Osteoblast (primary cell): Measurements from ENCODE around the gene OSBP2. TPM values are rescaled to one million over a fixed set of nuclear protein-coding genes. Genes with fewer than 3 reads are reported as not detected.

Experiments
- DNase-seq: peaks from one replicate; pipeline ENCODE4 v3.0.0; 2011; ENCODE audit warnings: low spot score, mixed read lengths; ENCODE audit not compliant: insufficient read length; ENCODE audit errors: missing footprints
- H2AFZ ChIP-seq: 2 replicates; pipeline ENCODE4 v1.6.0; 2011; ENCODE audit warnings: mild to moderate bottlenecking, low read length
- H3K27ac ChIP-seq: 2 replicates; pipeline ENCODE4 v1.5.1; 2011; ENCODE audit warnings: mild to moderate bottlenecking, low read depth, low read length, moderate library complexity
- H3K27me3 ChIP-seq: 2 replicates; pipeline ENCODE4 v1.6.0; 2012; ENCODE audit warnings: mild to moderate bottlenecking, control low read depth, inconsistent platforms, low read length, moderate library complexity; ENCODE audit not compliant: insufficient read depth
- H3K36me3 ChIP-seq: 2 replicates; pipeline ENCODE4 v1.5.1; 2011; ENCODE audit warnings: mild to moderate bottlenecking, low read length, control low read depth, moderate library complexity; ENCODE audit not compliant: insufficient read depth
- H3K4me1 ChIP-seq: 2 replicates; pipeline ENCODE4 v1.5.1; 2011; ENCODE audit warnings: mild to moderate bottlenecking, low read length, control low read depth, moderate library complexity; ENCODE audit not compliant: insufficient read depth
- H3K4me2 ChIP-seq: 2 replicates; pipeline ENCODE4 v1.6.0; 2011; ENCODE audit warnings: mild to moderate bottlenecking, low read length; ENCODE audit not compliant: insufficient read depth
- H3K4me3 ChIP-seq: fragments of 200-600 bp; sonication (generic); 3 replicates; pipeline ENCODE4 v1.5.1; 2012; ENCODE audit warnings: mild to moderate bottlenecking, low read length, inconsistent platforms; ENCODE audit not compliant: insufficient read depth
- H3K79me2 ChIP-seq: 2 replicates; pipeline ENCODE4 v1.6.0; 2012; ENCODE audit warnings: mild to moderate bottlenecking, low read length, control low read depth, inconsistent platforms; ENCODE audit not compliant: insufficient read depth
- H3K9me3 ChIP-seq: 2 replicates; pipeline ENCODE4 v1.5.1; 2011; ENCODE audit warnings: low read depth, low read length, control low read depth
- H4K20me1 ChIP-seq: 2 replicates; pipeline ENCODE4 v1.6.0; 2012; ENCODE audit warnings: mild to moderate bottlenecking, low read length, control low read depth; ENCODE audit not compliant: insufficient read depth
- total RNA-seq: library from RNA; depleted of rRNA; stranded (reverse); fragments of >200 nt; gene quantifications from 2 replicates; pipeline ENCODE4 v1.2.3, GENCODE V29; 2012
- TF ChIP-seq, protein P1 (sequence below): IDR thresholded peaks from 2 replicates; pipeline ENCODE4 v1.5.1; 2011; ENCODE audit warnings: mild to moderate bottlenecking, low read depth, low read length, moderate library complexity; ENCODE audit errors: extremely low read depth

The OSBP2 gene
- total RNA-seq, 1 donor = 4.3 TPM

DNA sequence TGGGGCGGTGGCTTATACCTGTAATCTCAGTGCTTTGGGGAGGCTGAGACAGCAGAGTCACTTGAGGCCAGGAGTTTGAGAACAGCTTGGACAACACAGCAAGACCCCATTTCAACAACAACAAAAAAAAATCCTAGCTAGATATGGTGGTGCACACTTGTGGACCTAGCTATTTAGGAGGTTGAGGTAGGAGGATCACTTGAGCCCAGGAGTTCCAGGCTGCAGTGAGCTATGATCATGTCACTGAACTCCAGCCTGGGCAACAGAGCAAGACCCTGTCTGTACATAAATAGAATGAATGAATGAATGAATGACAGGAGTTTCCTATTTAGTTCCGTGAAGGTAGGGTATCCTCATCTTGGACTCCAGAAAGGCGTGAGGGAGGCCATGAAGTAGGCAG is 107.0 kb downstream of the OSBP2 start:
- peaks cover 50% of the 10 kb centered on the region for H4K20me1 ChIP-seq
- no peak overlapping the region for H3K4me3 ChIP-seq
- no peaks in the 10 kb centered on the region for H3K9me3 ChIP-seq
- no peak overlapping the region for H3K27ac ChIP-seq
- DNase-seq = no peak
- peaks cover 8% of the 10 kb centered on the region for H3K4me1 ChIP-seq
- peaks cover 16% of the 10 kb centered on the region for H3K27me3 ChIP-seq
- H3K36me3 ChIP-seq = no peaks in the 10 kb centered on the region
- H2AFZ ChIP-seq = no peak overlapping the region
- no peaks in the 10 kb centered on the region for H3K79me2 ChIP-seq
- no peak overlapping the region for H3K4me2 ChIP-seq
- TF ChIP-seq, protein P1, sequence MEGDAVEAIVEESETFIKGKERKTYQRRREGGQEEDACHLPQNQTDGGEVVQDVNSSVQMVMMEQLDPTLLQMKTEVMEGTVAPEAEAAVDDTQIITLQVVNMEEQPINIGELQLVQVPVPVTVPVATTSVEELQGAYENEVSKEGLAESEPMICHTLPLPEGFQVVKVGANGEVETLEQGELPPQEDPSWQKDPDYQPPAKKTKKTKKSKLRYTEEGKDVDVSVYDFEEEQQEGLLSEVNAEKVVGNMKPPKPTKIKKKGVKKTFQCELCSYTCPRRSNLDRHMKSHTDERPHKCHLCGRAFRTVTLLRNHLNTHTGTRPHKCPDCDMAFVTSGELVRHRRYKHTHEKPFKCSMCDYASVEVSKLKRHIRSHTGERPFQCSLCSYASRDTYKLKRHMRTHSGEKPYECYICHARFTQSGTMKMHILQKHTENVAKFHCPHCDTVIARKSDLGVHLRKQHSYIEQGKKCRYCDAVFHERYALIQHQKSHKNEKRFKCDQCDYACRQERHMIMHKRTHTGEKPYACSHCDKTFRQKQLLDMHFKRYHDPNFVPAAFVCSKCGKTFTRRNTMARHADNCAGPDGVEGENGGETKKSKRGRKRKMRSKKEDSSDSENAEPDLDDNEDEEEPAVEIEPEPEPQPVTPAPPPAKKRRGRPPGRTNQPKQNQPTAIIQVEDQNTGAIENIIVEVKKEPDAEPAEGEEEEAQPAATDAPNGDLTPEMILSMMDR = no peak

DNA sequence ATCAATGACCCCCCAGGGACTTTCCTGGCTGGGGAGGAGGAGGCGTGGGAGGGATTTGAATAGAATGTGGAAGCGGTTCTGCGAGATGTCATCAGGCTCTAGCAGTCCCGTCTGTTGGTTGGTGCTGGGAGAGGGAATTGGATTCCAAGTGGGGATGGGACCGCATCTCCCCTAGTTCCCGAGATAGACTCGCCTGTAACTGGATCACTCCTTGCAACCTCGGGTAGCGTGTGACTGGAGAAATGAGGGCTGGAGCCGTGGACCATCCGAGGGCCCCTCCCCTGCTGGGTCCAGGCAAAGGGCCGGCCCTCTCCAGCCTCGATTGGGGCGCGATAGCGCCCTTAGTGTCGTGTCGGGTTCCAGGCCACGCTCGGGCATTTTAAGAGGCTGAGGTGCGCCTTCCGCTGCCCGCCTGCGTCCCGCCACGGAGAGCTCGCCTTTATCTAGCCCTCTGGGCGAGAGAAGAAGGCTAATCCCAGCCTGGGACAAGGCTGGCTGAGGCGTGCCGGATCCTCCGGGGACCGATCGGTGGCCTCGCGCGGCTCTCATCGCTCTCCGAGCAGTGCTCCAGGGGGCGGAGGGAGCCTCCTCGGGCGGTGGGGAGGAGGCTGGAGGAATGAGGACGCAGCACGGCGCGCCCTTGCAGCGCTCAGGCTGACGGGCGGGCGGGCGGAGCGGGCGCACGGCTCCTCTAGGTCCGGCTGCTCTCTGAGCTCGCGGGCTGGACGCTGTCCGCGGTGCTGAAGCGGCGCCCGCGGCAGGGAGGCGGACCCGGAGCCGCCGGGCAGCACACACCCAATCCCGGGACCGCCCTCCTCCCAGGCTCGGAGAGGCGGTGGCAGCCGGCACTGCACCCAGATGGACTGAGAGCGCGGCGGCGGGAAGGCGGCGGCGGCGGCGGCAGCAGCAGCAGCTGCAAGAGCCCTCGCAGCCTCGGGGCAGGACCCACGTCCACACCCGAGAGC is 107.8 kb downstream of the OSBP2 start:
- Histone ChIP-seq H3K27me3 (peaks cover 16% of the 10 kb centered on the region), H3K36me3 (no peaks in the 10 kb centered on the region), H3K79me2 (no peaks in the 10 kb centered on the region), H3K9me3 (no peaks in the 10 kb centered on the region), H2AFZ (no peak overlapping the region), H3K27ac (no peak overlapping the region), H3K4me1 (peaks cover 8% of the 10 kb centered on the region), H3K4me3 (peak overlapping the region; percentile 54), H3K4me2 (peak overlapping the region; percentile 67), H4K20me1 (peaks cover 54% of the 10 kb centered on the region)
- TF ChIP-seq, protein P1 = no peak
- peak; percentile 97 for DNase-seq

DNA sequence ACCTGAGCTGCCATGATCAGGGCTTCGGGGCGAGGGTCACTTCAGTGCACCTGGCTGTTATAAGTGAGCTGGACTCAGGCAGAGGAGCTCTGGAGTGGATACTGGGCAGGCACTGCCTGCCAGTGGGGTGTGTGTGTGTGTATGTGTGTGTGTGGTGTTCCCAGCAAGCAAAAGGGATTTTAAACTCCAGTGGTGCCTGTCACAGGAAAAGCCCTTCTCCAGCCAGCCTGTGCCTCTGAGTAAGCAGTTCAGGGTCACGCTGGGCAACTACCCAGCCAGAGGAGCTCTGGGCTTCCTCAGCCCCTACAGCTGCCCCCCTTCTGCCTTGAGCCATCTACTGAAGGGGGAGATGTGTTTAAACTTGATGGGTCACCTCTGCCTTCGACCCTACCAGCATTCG is 109.0 kb downstream of the OSBP2 start:
- H4K20me1 ChIP-seq = peaks cover 55% of the 10 kb centered on the region
- peaks cover 8% of the 10 kb centered on the region for H3K4me1 ChIP-seq
- H3K36me3 ChIP-seq = no peaks in the 10 kb centered on the region
- no peak overlapping the region for H3K27ac ChIP-seq
- H3K4me2 ChIP-seq = no peak overlapping the region
- no peak for DNase-seq
- no peak overlapping the region for H2AFZ ChIP-seq
- no peaks in the 10 kb centered on the region for H3K79me2 ChIP-seq
- H3K27me3 ChIP-seq = peaks cover 16% of the 10 kb centered on the region
- TF ChIP-seq, protein P1 = no peak
- no peak overlapping the region for H3K4me3 ChIP-seq
- H3K9me3 ChIP-seq = no peaks in the 10 kb centered on the region

DNA sequence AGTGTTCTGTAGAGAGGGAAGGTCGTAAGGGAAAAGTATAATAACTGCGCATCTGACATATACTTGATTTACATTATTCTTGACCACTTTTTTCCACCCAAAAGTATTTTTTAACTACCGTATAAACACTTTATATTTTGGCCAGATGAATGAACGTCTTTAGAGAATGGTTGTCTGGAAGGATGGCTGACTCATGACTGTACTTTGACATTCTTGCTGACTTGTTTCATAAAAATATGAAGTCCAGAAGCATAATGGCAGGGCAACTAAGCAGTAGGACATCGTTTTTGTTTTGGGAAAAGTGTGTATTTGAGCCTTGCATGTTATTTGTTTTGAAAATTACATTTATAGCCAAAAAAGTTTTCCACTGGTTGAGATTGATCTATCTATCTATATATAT is 110.0 kb downstream of the OSBP2 start:
- Histone ChIP-seq H3K9me3 (no peaks in the 10 kb centered on the region), H3K4me2 (no peak overlapping the region), H3K27me3 (peaks cover 16% of the 10 kb centered on the region), H4K20me1 (peaks cover 55% of the 10 kb centered on the region), H3K4me3 (no peak overlapping the region), H3K4me1 (peaks cover 8% of the 10 kb centered on the region), H3K27ac (no peak overlapping the region), H3K79me2 (no peaks in the 10 kb centered on the region), H2AFZ (no peak overlapping the region), H3K36me3 (no peaks in the 10 kb centered on the region)
- TF ChIP-seq, protein P1 = no peak
- DNase-seq = no peak
